GM21737 (cell line): Measurements from ENCODE around the gene TPTE.
"Not testable (repeated sequence)": the region's sequence is repeated elsewhere in the genome, so short reads cannot be mapped to it uniquely, and the experiment has no call there.

ENCODE experiments used
- ATAC-seq: cut with Tn5 transposase; IDR thresholded peaks from one replicate; pipeline ENCODE4 v1.9.1; 2021; ENCODE audit warnings: mild to moderate bottlenecking, moderate library complexity; ENCODE audit not compliant: unreplicated experiment

The TPTE gene

DNA sequence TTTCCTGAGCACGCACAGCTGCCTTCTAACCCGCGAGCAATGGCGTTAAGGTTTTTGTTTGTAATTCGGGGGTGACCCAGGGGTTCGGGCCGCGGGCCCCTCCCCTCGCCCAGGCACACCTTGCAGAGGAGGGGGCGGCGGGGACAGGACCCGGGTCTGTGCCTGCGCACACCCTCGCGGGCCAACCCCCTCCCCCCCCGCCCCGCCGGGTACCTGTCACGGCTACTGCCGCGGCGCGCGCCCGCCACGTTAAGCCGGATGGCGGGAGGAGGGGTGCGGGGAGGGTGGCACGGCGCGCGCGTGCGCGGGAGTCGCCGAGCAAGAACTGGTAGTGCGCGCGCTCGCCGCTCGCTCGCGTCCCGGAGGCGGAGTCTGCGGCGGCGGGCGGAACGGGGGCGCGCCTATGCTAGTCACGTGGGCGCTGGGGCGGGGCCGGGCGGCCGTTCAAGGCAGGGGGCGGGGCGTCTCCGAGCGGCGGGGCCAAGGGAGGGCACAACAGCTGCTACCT is at the start of gene TPTE:
TSS of gene TPTE (plus strand) at position 493 of the 508 bp plus-strand sequence. CDS start 17,141 bp downstream, outside the sequence.
- no peak for ATAC-seq

GRCh38 chr21:10471999-10472398 is 49.4 kb upstream of the TPTE start:
- not testable (repeated sequence) for ATAC-seq

DNA sequence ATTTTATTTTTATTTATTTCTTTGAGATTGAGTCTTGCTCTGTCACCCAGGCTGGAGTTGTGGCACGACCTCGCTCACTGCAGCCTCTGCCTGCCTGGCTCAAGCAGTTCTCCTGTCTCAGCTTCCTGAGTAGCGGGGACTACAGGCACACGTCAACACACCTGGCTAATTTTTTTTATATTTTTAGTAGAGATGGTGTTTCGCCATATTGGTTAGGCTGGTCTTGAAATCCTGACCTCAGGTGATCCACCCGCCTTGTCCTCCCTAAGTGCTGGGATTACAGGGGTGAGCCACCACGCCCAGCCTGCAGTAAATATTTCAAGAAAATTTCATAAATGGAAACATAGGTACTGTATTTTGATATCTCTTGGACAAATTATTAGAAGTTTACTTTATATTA is 43.6 kb upstream of the TPTE start:
- not testable (repeated sequence) for ATAC-seq

- not testable (repeated sequence) for ATAC-seq
Observed at GRCh38 chr21:10479875-10480274, 41.5 kb upstream of the TPTE start.

DNA sequence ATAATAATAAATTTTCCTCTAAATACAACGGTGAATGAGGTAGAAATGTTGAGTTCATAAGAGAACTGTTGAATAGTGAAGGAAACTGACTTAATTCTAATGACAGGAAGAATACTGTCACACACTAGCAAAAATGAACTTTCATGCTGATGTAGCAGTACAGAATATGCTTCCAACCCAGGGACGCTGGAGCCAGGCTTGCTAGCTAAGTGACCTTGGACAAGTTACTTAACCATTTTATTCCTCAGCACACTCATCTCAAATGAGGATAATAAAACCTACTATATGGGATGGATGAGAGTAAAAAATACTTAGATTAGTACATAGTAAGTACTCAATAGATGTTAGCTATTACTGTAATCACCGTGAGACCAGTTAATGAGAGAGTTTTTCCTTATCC is 36.5 kb upstream of the TPTE start:
- not testable (repeated sequence) for ATAC-seq

GRCh38 chr21:10490453-10490852 is 30.9 kb upstream of the TPTE start:
- not testable (repeated sequence) for ATAC-seq

DNA sequence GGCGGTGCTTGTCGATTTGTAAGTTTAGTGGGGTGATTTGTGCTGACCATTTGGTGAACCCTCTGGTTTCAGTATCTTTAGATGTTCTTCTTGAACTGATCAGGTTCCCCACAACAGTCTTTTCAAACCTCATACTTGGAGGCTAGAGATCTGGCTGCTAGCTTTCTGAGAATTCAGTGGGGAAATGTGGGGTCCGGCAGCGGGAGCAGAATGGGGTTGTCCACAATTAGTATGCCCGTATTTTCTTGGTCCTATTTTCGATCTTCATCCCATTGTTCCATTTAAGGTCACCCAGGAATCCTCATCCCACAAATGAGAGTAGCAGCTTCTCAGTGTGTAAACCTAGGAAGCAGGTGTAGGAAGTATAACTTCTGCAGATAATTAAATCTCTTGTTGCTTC is 10.3 kb upstream of the TPTE start:
- ATAC-seq, result no peak

- ATAC-seq, result not testable (repeated sequence)
Observed at GRCh38 chr21:10516889-10517288, 4.5 kb upstream of the TPTE start.

DNA sequence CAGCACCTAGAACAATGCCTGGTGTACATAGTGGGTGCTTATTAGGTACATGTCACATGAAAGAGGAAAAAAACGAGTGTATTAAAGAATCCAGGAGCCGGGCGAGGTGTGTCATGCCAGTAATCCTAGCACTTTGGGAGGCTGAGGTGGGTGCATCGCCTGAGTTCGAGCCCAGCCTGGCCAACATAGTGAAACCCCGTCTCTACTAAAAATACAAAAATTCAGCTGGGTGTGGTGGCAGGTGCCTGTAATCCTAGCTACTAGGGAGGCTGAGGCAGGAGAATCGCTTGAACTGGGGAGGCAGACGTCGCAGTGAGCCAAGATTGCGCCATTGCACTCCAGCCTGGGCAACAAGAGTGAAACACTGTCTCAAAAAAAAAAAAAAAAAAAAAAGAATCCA is 3.5 kb upstream of the TPTE start:
- not testable (repeated sequence) for ATAC-seq

DNA sequence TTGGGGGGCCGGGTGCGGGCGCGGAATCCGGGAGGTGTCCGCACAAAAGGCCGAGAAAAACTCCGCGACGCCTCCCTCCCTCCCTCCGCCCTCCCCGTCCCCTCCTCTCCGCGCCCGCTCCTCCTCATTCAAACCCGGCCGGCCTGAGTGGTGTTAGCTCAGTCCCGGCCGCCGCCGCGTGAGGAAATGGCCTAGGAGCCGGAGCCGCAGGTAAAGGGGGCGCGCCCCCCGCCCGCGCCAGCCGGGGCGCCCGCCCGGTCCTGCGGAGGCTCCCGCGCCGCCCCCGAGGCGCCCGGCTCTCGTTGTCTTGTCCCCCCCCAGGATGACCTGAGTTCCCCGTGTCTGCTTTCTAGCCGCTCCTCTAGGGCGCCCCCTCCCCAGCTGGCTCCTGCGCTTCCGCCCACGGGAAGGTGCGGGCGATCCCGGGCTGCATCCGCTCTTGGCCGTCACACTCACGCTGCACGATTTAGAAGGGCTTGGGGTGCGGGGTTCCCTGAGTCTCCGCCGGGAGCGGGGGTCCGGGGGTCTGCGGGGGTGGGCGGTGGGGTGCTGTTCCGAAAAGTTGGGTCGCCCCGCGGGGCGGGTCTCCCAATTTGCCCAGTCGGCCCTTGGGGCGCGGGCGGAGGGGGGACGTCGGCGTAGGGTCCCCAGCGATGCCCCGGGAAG is 585 bp downstream of the TPTE start:
- not testable (repeated sequence) for ATAC-seq

GRCh38 chr21:10539956-10540355 is 18.6 kb downstream of the TPTE start:
- ATAC-seq, result no peak

DNA sequence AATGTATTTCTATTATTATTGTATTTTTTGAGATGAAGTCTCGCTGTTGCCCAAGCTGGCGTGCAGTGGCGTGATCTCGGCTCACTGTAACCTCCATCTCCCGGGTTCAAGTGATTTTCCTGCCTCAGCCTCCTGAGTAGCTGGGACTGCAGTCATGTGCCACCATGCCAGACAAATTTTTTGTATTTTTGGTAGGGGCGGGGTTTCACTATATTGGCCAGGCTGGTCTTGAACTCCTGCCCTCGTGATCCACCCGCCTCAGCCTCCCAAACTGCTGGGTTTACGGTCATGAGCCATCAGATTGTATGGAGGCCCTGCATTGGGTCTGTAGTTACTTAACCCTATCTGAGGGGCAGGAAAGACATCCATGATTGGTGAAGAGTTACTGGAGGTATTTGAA is 23.0 kb downstream of the TPTE start:
- ATAC-seq, result not testable (repeated sequence)

- ATAC-seq, result not testable (repeated sequence)
Observed at GRCh38 chr21:10547868-10548267, 26.5 kb downstream of the TPTE start.

- not testable (repeated sequence) for ATAC-seq
Observed at GRCh38 chr21:10548331-10548954, 27.1 kb downstream of the TPTE start.

DNA sequence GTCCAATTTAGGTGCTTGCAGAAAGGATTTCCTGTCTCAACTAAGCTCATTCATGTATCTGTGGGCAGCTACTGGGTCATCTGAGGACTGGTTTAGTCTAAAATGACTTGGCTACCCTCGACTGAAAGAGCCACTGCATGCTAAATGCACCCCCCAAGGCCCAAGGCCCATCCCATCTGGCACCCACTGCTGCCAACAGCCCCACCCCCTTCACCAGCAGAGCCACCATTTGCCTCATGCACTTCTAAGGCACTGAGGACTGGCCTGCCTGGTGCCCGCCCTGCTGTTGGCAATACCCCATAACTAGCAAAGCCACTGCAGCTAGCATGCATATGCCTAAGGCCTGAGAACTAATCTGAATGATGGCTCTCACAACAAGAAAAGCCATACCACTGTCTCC is 49.4 kb downstream of the TPTE start:
- not testable (repeated sequence) for ATAC-seq

GRCh38 chr21:10574531-10575310 is 53.3 kb downstream of the TPTE start:
- not testable (repeated sequence) for ATAC-seq

- ATAC-seq, result no peak
Observed at GRCh38 chr21:10575311-10575667, 53.9 kb downstream of the TPTE start.

DNA sequence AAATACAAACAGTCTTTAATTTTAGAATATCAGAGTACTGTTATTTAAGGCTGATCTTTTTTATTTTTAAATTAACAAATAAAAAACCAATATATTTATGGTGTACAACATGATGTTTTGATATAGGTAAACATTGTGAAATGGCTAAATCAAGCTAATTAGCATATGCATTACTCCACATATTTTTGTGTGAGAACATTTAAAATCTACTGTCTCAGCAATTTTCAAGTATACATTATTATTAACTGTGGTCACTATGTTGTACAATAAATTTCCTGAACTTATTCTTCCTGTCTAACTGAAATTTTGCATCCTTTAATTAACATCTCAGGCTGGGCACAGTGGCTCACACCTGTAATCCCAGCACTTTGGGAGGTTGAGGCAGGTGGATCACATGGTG is 57.5 kb downstream of the TPTE start:
- ATAC-seq, result not testable (repeated sequence)

DNA sequence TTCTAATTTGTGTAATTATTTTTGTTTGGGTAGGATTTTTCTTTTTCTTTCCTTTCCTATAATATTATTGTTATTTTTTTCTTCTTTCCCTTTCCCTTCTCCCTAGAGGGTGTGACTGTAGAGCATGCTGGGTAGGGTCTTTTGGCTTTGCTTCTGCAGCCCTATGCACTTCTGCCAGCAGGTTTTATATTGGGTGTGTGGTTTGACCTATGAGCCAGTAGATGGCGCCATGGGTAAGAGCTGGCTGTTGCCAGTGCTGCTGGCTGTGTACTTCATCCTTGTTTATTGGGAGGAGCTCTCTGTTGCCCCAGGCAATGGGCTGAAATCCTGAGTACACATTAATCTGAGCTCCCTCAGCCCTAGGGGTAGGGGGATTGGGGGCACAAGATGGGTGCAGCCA is 67.7 kb downstream of the TPTE start:
- not testable (repeated sequence) for ATAC-seq

- ATAC-seq, result not testable (repeated sequence)
Observed at GRCh38 chr21:10607074-10607473, 85.7 kb downstream of the TPTE start.

GRCh38 chr21:10614285-10614684 is 92.9 kb downstream of the TPTE start:
- ATAC-seq, result not testable (repeated sequence)
